Smooth muscle cell (in vitro differentiated cells): ENCODE data around the gene TRAF4. TPM values are rescaled to one million over a fixed set of nuclear protein-coding genes. Genes with fewer than 3 reads are reported as not detected.
A peak's percentile ranks its signal among the peaks of the same experiment; 100 is the strongest.

Source experiments
- DNase-seq: peaks from one replicate; lab custom pipeline; 2025; ENCODE audit not compliant: unreplicated experiment; lab: John Stamatoyannopoulos, UW
- H2AFZ ChIP-seq: fragments of 200-600 bp; sonication (generic); 2 replicates; pipeline ENCODE4 v1.6.0; 2016; ENCODE audit warnings: antibody characterized with exemption, low read depth, mild to moderate bottlenecking
- H3F3A ChIP-seq: fragments of 200-600 bp; sonication (generic); 2 replicates; pipeline ENCODE4 v1.6.0; 2017; ENCODE audit warnings: antibody characterized with exemption, low read depth
- H3K27ac ChIP-seq: fragments of 200-600 bp; sonication (generic); 2 replicates; pipeline ENCODE4 v1.5.1; 2016; ENCODE audit warnings: low read depth, mild to moderate bottlenecking
- H3K27me3 ChIP-seq: fragments of 200-600 bp; sonication (generic); 2 replicates; pipeline ENCODE4 v1.6.1; 2016; ENCODE audit warnings: low read depth, mild to moderate bottlenecking
- H3K36me3 ChIP-seq: fragments of 200-600 bp; sonication (generic); 2 replicates; pipeline ENCODE4 v1.5.1; 2016; ENCODE audit warnings: low read depth
- H3K4me1 ChIP-seq: fragments of 200-600 bp; sonication (generic); 2 replicates; pipeline ENCODE4 v1.5.1; 2016; ENCODE audit warnings: low read depth
- H3K4me2 ChIP-seq: fragments of 200-600 bp; sonication (generic); 2 replicates; pipeline ENCODE4 v1.6.0; 2016; ENCODE audit warnings: mild to moderate bottlenecking
- H3K4me3 ChIP-seq: fragments of 200-600 bp; sonication (generic); 2 replicates; pipeline ENCODE4 v1.5.1; 2016; ENCODE audit warnings: mild to moderate bottlenecking
- H3K79me2 ChIP-seq: fragments of 200-600 bp; sonication (generic); 2 replicates; pipeline ENCODE4 v1.6.0; 2016; ENCODE audit warnings: low read depth, mild to moderate bottlenecking
- H3K9ac ChIP-seq: fragments of 200-600 bp; sonication (generic); 2 replicates; pipeline ENCODE4 v1.6.0; 2016; ENCODE audit warnings: low read depth
- H3K9me3 ChIP-seq: fragments of 200-600 bp; sonication (generic); replicated peaks from 2 replicates; pipeline ENCODE4 v1.5.1; 2016; ENCODE audit warnings: low read depth
- H4K20me1 ChIP-seq: fragments of 200-600 bp; sonication (generic); 2 replicates; pipeline ENCODE4 v1.6.0; 2016; ENCODE audit warnings: low read depth
- WGBS: methylation state at CpG from one replicate; pipeline ENCODE4 v1.1.7; 2016; ENCODE audit warnings: low lambda C conversion rate; 5-methylcytosine and 5-hydroxymethylcytosine counted together
- polyA plus RNA-seq: library from polyadenylated mRNA; unstranded; fragments of >200 nt; fragmentation: Nextera tagmentation; extraction: Ambion mirVana; gene quantifications from 2 replicates; pipeline ENCODE4 v1.2.1, GENCODE V29; 2016
- total RNA-seq: library from RNA; depleted of rRNA; stranded (reverse); fragments of >200 nt; gene quantifications from 2 replicates; pipeline ENCODE4 v1.2.3, GENCODE V29; 2014
- TF ChIP-seq, protein P1 (sequence below): fragments of 200-600 bp; sonication (generic); IDR thresholded peaks from 2 replicates; pipeline ENCODE4 v1.5.1; 2017; ENCODE audit warnings: borderline replicate concordance, mild to moderate bottlenecking, antibody characterized with exemption; ENCODE audit not compliant: insufficient read depth, poor library complexity, severe bottlenecking

The TRAF4 gene
- total and polyA plus RNA-seq, 2 experiments from 2014 or later = 47.5 to 97.0 TPM

DNA sequence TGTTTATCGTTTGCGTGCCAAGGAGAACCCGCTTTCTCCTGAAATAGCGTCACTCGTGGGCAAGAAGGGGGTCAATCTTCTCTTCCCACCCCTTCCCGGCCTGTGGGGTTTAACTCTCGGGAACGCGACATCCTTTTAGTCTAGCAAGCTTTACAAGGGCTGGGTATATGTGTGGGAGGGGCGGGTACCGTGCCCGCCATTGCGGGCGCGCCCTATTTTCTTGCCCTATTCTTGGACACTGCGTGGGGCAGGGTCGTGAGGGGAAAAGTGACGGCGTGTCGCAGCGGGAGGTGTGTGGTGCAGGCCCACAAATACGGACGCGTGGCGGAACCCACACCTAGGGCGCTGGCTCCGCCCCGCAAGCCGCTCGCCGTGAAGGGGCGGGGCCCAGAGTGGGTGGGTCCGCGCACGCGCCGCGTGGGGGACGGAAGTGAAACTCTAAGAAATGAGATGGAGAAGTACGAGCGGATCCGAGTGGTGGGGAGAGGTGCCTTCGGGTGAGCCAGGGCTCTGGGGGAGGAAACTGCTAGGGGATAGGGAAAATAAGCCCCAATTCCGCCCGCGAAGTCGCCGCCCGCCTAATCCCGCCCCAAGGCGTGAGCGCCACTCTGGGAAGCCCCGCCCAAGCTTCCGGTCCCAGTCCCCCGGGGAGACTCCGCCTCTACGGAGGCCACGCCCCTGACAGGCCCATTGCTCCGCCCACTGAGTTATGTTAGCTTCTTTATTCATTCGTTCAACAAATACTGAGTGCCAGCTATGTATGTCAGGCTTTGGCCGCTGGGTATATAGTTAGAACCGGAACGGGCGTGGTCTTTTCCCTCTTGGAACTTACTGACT, 15.2 kb upstream of the TRAF4 start, which contains the start of gene NEK8:
TSS of gene NEK8 (plus strand) at position 425 of the 837 bp plus-strand sequence. CDS start at position 451, 26 bp downstream.
- no peaks in the 10 kb centered on the region for H3K79me2 ChIP-seq
- H3K4me3 ChIP-seq = peak within 1 kb of the TSS; percentile 86
- WGBS = 1% methylated on average over 60 of the region's 64 CpGs
- no peaks in the 10 kb centered on the region for H3K36me3 ChIP-seq
- peak within 1 kb of the TSS; percentile 83 for H2AFZ ChIP-seq
- DNase-seq = peak; percentile 96
- TF ChIP-seq, protein P1, sequence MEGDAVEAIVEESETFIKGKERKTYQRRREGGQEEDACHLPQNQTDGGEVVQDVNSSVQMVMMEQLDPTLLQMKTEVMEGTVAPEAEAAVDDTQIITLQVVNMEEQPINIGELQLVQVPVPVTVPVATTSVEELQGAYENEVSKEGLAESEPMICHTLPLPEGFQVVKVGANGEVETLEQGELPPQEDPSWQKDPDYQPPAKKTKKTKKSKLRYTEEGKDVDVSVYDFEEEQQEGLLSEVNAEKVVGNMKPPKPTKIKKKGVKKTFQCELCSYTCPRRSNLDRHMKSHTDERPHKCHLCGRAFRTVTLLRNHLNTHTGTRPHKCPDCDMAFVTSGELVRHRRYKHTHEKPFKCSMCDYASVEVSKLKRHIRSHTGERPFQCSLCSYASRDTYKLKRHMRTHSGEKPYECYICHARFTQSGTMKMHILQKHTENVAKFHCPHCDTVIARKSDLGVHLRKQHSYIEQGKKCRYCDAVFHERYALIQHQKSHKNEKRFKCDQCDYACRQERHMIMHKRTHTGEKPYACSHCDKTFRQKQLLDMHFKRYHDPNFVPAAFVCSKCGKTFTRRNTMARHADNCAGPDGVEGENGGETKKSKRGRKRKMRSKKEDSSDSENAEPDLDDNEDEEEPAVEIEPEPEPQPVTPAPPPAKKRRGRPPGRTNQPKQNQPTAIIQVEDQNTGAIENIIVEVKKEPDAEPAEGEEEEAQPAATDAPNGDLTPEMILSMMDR = no peak
- peak within 1 kb of the TSS; percentile 98 for H3K4me2 ChIP-seq
- H3F3A ChIP-seq = peaks cover 4% of the 10 kb centered on the region
- no peaks in the 10 kb centered on the region for H3K9me3 ChIP-seq
- peaks cover 11% of the 10 kb centered on the region for H4K20me1 ChIP-seq
- peaks cover 9% of the 10 kb centered on the region for H3K4me1 ChIP-seq
- H3K27ac ChIP-seq = peak within 1 kb of the TSS; percentile 98
- no peaks in the 10 kb centered on the region for H3K27me3 ChIP-seq
- peak within 1 kb of the TSS; percentile 90 for H3K9ac ChIP-seq

DNA sequence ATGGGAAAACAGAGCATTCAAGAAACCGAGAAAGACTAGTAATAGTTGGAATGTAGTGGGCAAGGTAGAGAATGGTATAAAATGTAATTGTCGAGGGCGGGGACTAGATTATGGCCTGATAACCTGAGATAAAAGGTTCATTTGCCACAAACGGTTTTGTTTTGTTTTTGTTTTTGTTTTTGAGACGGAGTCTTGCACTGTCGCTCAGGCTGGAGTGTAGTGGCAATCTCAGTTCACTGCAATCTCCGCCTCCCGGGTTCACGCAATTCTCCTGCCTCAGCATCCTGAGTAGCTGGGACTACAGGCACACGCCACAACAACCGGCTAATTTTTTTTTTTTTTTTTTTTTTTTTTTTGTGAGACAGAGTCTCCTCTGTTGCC, 13.9 kb upstream of the TRAF4 start:
- DNase-seq = no peak
- H2AFZ ChIP-seq = no peak overlapping the region
- peaks cover 5% of the 10 kb centered on the region for H3K4me1 ChIP-seq
- no peak overlapping the region for H3K4me3 ChIP-seq
- H3K27me3 ChIP-seq = no peaks in the 10 kb centered on the region
- WGBS = 88% methylated on average over 11 of the region's 11 CpGs
- H3K9me3 ChIP-seq = no peaks in the 10 kb centered on the region
- H3K36me3 ChIP-seq = no peaks in the 10 kb centered on the region
- H4K20me1 ChIP-seq = peaks cover 2% of the 10 kb centered on the region
- H3K4me2 ChIP-seq = no peak overlapping the region
- H3K27ac ChIP-seq = no peak overlapping the region
- no peak overlapping the region for H3K9ac ChIP-seq
- TF ChIP-seq, protein P1 = no peak
- H3K79me2 ChIP-seq = no peaks in the 10 kb centered on the region
- H3F3A ChIP-seq = peaks cover 4% of the 10 kb centered on the region

DNA sequence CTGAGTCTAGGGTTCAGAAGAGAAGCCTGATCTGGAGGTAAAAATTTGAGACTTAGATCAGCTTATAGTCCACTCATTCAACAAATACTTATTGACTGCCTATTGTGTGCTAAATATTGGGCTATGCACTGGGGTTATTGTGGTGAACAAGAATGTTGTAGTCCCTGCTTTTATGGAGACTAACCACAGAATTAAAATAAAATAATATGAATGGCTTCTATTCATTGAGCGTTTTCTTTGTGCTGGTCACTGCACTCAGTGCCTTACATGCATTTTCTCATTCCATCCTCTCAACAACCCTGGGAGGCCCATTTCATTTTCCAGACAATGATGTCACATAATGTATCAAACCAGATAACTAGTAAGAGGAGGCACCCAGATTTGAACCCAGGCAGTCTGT, 10.5 kb upstream of the TRAF4 start:
- H3F3A ChIP-seq = no peaks in the 10 kb centered on the region
- TF ChIP-seq, protein P1 = no peak
- H3K79me2 ChIP-seq = no peaks in the 10 kb centered on the region
- H3K4me2 ChIP-seq = no peak overlapping the region
- H3K27me3 ChIP-seq = no peaks in the 10 kb centered on the region
- 91% methylated on average over 1 of the region's 1 CpG for WGBS
- no peak for DNase-seq
- H3K9ac ChIP-seq = no peak overlapping the region
- no peaks in the 10 kb centered on the region for H3K4me1 ChIP-seq
- no peak overlapping the region for H3K27ac ChIP-seq
- H3K4me3 ChIP-seq = no peak overlapping the region
- H2AFZ ChIP-seq = no peak overlapping the region
- no peaks in the 10 kb centered on the region for H3K36me3 ChIP-seq
- H3K9me3 ChIP-seq = no peaks in the 10 kb centered on the region
- no peaks in the 10 kb centered on the region for H4K20me1 ChIP-seq

DNA sequence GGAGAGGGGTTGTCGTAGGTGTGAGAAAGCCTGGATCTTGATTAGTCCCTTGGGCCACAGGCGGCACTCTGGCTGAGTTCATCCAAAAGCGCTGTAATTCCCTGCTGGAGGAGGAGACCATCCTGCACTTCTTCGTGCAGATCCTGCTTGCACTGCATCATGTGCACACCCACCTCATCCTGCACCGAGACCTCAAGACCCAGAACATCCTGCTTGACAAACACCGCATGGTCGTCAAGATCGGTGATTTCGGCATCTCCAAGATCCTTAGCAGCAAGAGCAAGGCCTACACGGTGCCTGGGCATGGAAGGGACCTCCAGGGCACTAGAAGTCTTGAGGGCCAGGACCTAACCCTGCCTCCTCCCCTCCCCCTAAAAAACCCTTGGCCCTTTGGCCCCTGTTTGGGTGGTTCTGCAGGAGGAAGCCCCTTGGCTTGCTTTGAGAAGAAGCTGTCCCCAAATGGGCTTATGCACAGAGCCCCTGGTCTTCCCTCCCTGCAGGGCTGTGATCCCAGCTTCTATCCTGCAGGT, 9.0 kb upstream of the TRAF4 start:
- Histone ChIP-seq H3K9me3 (no peaks in the 10 kb centered on the region), H3K9ac (no peak overlapping the region), H3K79me2 (no peaks in the 10 kb centered on the region), H3K4me3 (no peak overlapping the region), H3K36me3 (no peaks in the 10 kb centered on the region), H3K4me1 (no peaks in the 10 kb centered on the region), H3K27ac (no peak overlapping the region), H4K20me1 (no peaks in the 10 kb centered on the region), H2AFZ (no peak overlapping the region), H3K4me2 (no peak overlapping the region), H3K27me3 (no peaks in the 10 kb centered on the region), H3F3A (no peaks in the 10 kb centered on the region)
- 98% methylated on average over 10 of the region's 10 CpGs for WGBS
- DNase-seq = no peak
- TF ChIP-seq, protein P1 = no peak
